Stimulated activated memory B cell treated with anti-CD40 and anti-IgM and Interleukin-4, amounts not matched to agents 10 μg/mL and 1 μg/mL and 100 μg/mL, for 72 hours (primary cell): ENCODE results near the gene CABLES1.
"Not testable (repeated sequence)": the region's sequence is repeated elsewhere in the genome, so short reads cannot be mapped to it uniquely, and the experiment has no call there.

Experiments
- ATAC-seq: fragments of 150-1000 bp; cut with Tn5 transposase; 2 replicates; pipeline ENCODE4 v1.10.0; 2021
- H3K27ac Mint-ChIP-seq: one replicate; pipeline ENCODE4 v1.8.0; 2022; ENCODE audit warnings: mild to moderate bottlenecking, mixed read lengths
- H3K27me3 Mint-ChIP-seq: one replicate; pipeline ENCODE4 v1.8.0; 2022; ENCODE audit warnings: mixed read lengths
- H3K36me3 Mint-ChIP-seq: one replicate; pipeline ENCODE4 v1.8.0; 2022; ENCODE audit warnings: mixed read lengths
- H3K4me1 Mint-ChIP-seq: one replicate; pipeline ENCODE4 v1.8.0; 2022; ENCODE audit warnings: mixed read lengths
- H3K4me3 Mint-ChIP-seq: one replicate; pipeline ENCODE4 v1.8.0; 2022; ENCODE audit warnings: mild to moderate bottlenecking, moderate library complexity, mixed read lengths
- H3K9me3 Mint-ChIP-seq: one replicate; pipeline ENCODE4 v1.8.0; 2022; ENCODE audit warnings: mixed read lengths

Gene CABLES1

GRCh38 chr18:23238651-23239349, 103.5 kb downstream of the CABLES1 start:
- H3K4me1 Mint-ChIP-seq, result peaks cover 27% of the 10 kb centered on the region
- H3K36me3 Mint-ChIP-seq, result peaks cover 5% of the 10 kb centered on the region
- no peak overlapping the region for H3K4me3 Mint-ChIP-seq
- no peak for ATAC-seq
- H3K27ac Mint-ChIP-seq, result peak overlapping the region; percentile 33
- H3K27me3 Mint-ChIP-seq, result no peaks in the 10 kb centered on the region
- H3K9me3 Mint-ChIP-seq, result no peaks in the 10 kb centered on the region

- H3K36me3 Mint-ChIP-seq, result peaks cover 5% of the 10 kb centered on the region
- ATAC-seq, result no peak
- H3K4me1 Mint-ChIP-seq, result peaks cover 27% of the 10 kb centered on the region
- no peaks in the 10 kb centered on the region for H3K27me3 Mint-ChIP-seq
- H3K9me3 Mint-ChIP-seq, result no peaks in the 10 kb centered on the region
- H3K27ac Mint-ChIP-seq, result peak overlapping the region; percentile 6
- no peak overlapping the region for H3K4me3 Mint-ChIP-seq
Observed at GRCh38 chr18:23239350-23239692, 104.0 kb downstream of the CABLES1 start.

- Mint-ChIP-seq H3K36me3 (peaks cover 5% of the 10 kb centered on the region), H3K4me3 (no peak overlapping the region), H3K27ac (peak overlapping the region; percentile 6), H3K27me3 (no peaks in the 10 kb centered on the region), H3K9me3 (no peaks in the 10 kb centered on the region), H3K4me1 (peaks cover 27% of the 10 kb centered on the region)
- ATAC-seq, result no peak
Observed at GRCh38 chr18:23239885-23240608, 104.8 kb downstream of the CABLES1 start.

GRCh38 chr18:23240609-23240930, 105.3 kb downstream of the CABLES1 start:
- no peaks in the 10 kb centered on the region for H3K27me3 Mint-ChIP-seq
- no peak overlapping the region for H3K27ac Mint-ChIP-seq
- peaks cover 5% of the 10 kb centered on the region for H3K36me3 Mint-ChIP-seq
- ATAC-seq, result no peak
- H3K4me3 Mint-ChIP-seq, result no peak overlapping the region
- no peaks in the 10 kb centered on the region for H3K9me3 Mint-ChIP-seq
- peaks cover 27% of the 10 kb centered on the region for H3K4me1 Mint-ChIP-seq

GRCh38 chr18:23241833-23242496, 106.7 kb downstream of the CABLES1 start:
- not testable (repeated sequence) for H3K36me3 Mint-ChIP-seq, H3K9me3 Mint-ChIP-seq, H3K27me3 Mint-ChIP-seq
- ATAC-seq, result peak; percentile 92
- Mint-ChIP-seq H3K4me1 (peaks cover 27% of the 10 kb centered on the region), H3K4me3 (peak overlapping the region; percentile 21), H3K27ac (peak overlapping the region; percentile 31)

- Mint-ChIP-seq H3K27ac (no peak overlapping the region), H3K36me3 (peaks cover 9% of the 10 kb centered on the region), H3K9me3 (no peaks in the 10 kb centered on the region), H3K4me3 (no peak overlapping the region), H3K27me3 (no peaks in the 10 kb centered on the region), H3K4me1 (peaks cover 18% of the 10 kb centered on the region)
- ATAC-seq, result no peak
Observed at GRCh38 chr18:23243178-23243577, 107.9 kb downstream of the CABLES1 start.

GRCh38 chr18:23243816-23244215, 108.5 kb downstream of the CABLES1 start:
- Mint-ChIP-seq H3K27me3 (peaks cover 2% of the 10 kb centered on the region), H3K36me3 (peaks cover 6% of the 10 kb centered on the region), H3K27ac (no peak overlapping the region), H3K4me1 (peaks cover 13% of the 10 kb centered on the region), H3K4me3 (no peak overlapping the region), H3K9me3 (no peaks in the 10 kb centered on the region)
- ATAC-seq, result no peak

GRCh38 chr18:23244401-23244800, 109.1 kb downstream of the CABLES1 start:
- H3K9me3 Mint-ChIP-seq, result no peaks in the 10 kb centered on the region
- H3K36me3 Mint-ChIP-seq, result peaks cover 6% of the 10 kb centered on the region
- no peak overlapping the region for H3K27ac Mint-ChIP-seq
- no peak overlapping the region for H3K4me3 Mint-ChIP-seq
- peaks cover 7% of the 10 kb centered on the region for H3K27me3 Mint-ChIP-seq
- peaks cover 13% of the 10 kb centered on the region for H3K4me1 Mint-ChIP-seq
- ATAC-seq, result no peak

GRCh38 chr18:23245461-23245860, 110.2 kb downstream of the CABLES1 start:
- no peak for ATAC-seq
- H3K4me3 Mint-ChIP-seq, result no peak overlapping the region
- H3K27me3 Mint-ChIP-seq, result peaks cover 13% of the 10 kb centered on the region
- H3K4me1 Mint-ChIP-seq, result peaks cover 13% of the 10 kb centered on the region
- no peaks in the 10 kb centered on the region for H3K9me3 Mint-ChIP-seq
- peaks cover 6% of the 10 kb centered on the region for H3K36me3 Mint-ChIP-seq
- no peak overlapping the region for H3K27ac Mint-ChIP-seq

- peaks cover 3% of the 10 kb centered on the region for H3K4me1 Mint-ChIP-seq
- peaks cover 13% of the 10 kb centered on the region for H3K27me3 Mint-ChIP-seq
- no peak overlapping the region for H3K4me3 Mint-ChIP-seq
- ATAC-seq, result no peak
- peaks cover 16% of the 10 kb centered on the region for H3K36me3 Mint-ChIP-seq
- H3K27ac Mint-ChIP-seq, result no peak overlapping the region
- H3K9me3 Mint-ChIP-seq, result no peaks in the 10 kb centered on the region
Observed at GRCh38 chr18:23247331-23247730, 112.0 kb downstream of the CABLES1 start.

GRCh38 chr18:23247896-23248295, 112.6 kb downstream of the CABLES1 start:
- Mint-ChIP-seq H3K4me3 (no peak overlapping the region), H3K4me1 (no peaks in the 10 kb centered on the region), H3K36me3 (peaks cover 16% of the 10 kb centered on the region), H3K27me3 (peaks cover 13% of the 10 kb centered on the region), H3K27ac (no peak overlapping the region), H3K9me3 (no peaks in the 10 kb centered on the region)
- no peak for ATAC-seq

GRCh38 chr18:23248826-23249225, 113.5 kb downstream of the CABLES1 start:
- Mint-ChIP-seq H3K4me1 (no peaks in the 10 kb centered on the region), H3K9me3 (no peaks in the 10 kb centered on the region), H3K4me3 (no peak overlapping the region), H3K27ac (no peak overlapping the region), H3K27me3 (peaks cover 13% of the 10 kb centered on the region), H3K36me3 (peaks cover 16% of the 10 kb centered on the region)
- ATAC-seq, result no peak

- ATAC-seq, result no peak
- Mint-ChIP-seq H3K36me3 (peaks cover 16% of the 10 kb centered on the region), H3K4me1 (no peaks in the 10 kb centered on the region), H3K4me3 (no peak overlapping the region), H3K9me3 (no peaks in the 10 kb centered on the region), H3K27ac (no peak overlapping the region), H3K27me3 (peaks cover 13% of the 10 kb centered on the region)
Observed at GRCh38 chr18:23249348-23249747, 114.1 kb downstream of the CABLES1 start.

GRCh38 chr18:23250893-23251656, 115.8 kb downstream of the CABLES1 start:
- no peak for ATAC-seq
- Mint-ChIP-seq H3K36me3 (peaks cover 16% of the 10 kb centered on the region), H3K27me3 (peaks cover 13% of the 10 kb centered on the region), H3K4me1 (no peaks in the 10 kb centered on the region), H3K27ac (no peak overlapping the region), H3K9me3 (no peaks in the 10 kb centered on the region), H3K4me3 (no peak overlapping the region)

GRCh38 chr18:23253630-23254029, 118.3 kb downstream of the CABLES1 start:
- no peak for ATAC-seq
- peaks cover 13% of the 10 kb centered on the region for H3K27me3 Mint-ChIP-seq
- H3K4me1 Mint-ChIP-seq, result peaks cover 12% of the 10 kb centered on the region
- peaks cover 29% of the 10 kb centered on the region for H3K36me3 Mint-ChIP-seq
- H3K27ac Mint-ChIP-seq, result no peak overlapping the region
- no peaks in the 10 kb centered on the region for H3K9me3 Mint-ChIP-seq
- H3K4me3 Mint-ChIP-seq, result no peak overlapping the region
